ENCODE measurements around the gene TRPV3.
"Not testable (repeated sequence)": the region's sequence is repeated elsewhere in the genome, so short reads cannot be mapped to it uniquely, and the experiment has no call there.

The TRPV3 gene

DNA sequence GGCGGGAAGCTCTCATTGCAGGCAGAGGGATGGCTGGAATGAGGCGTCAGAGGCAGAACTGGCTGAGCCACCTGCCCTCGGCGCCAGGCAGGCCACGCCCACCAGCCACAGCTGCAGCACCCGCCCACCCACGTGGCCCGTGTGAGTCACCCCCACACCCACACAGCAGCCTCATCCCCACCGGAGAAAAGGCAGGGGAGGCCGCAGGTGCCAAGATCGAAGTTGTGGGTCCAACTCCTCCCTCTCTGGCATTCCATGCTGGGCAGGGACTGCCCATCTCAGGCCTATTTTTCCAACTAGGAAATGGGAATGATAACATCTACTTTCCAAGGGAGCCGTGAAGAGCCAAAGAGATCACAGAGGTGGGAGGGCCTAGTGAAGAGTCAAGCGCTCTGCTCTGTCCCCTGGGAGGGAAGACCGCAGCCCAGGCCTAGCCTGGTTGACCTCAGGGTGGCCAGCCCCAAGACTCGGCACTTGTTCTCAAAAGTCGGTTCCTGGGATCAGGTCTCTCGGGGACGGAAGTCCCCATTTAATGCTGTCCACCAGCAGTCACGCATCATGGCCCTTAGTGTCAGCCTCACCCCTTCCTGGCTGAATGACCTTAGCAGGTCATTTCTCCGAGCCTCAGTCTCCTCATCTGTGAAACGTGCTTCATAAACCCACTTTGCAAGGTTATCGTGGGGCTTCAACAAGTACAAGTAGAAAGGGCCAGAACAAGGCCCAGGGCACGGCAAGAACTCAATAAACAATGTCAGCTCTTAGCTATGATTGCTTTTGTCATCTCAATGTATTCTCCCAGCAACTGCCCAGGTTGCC lies at the start of gene TRPV3:
TSS of gene TRPV3 (minus strand) at position 45 of the 816 bp plus-strand sequence. CDS start 2,962 bp downstream, outside the sequence.
- DNase-seq (ENCODE audit: low read depth) = peak; percentile 50

DNA sequence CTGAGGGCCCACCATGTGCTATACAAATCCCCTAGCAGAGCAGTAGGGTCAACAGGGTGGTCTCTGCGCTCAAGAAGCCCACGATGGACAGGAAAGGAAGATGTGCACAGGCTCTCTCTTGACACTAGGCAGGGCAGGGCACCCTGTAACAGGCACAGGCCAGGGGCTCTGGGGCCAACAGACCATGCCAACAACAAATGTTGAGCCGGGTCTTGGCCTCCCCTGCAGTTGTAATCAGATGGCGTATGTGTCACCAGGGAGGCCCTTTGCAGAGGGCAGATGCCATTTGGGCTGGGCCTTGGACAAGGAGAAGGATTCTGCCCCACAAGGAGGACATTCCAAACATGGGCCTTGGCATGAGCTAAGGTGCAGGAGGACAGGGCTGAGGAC lies 46.3 kb upstream of the TRPV3 start:
- no peak for DNase-seq (ENCODE audit: low read depth)

DNA sequence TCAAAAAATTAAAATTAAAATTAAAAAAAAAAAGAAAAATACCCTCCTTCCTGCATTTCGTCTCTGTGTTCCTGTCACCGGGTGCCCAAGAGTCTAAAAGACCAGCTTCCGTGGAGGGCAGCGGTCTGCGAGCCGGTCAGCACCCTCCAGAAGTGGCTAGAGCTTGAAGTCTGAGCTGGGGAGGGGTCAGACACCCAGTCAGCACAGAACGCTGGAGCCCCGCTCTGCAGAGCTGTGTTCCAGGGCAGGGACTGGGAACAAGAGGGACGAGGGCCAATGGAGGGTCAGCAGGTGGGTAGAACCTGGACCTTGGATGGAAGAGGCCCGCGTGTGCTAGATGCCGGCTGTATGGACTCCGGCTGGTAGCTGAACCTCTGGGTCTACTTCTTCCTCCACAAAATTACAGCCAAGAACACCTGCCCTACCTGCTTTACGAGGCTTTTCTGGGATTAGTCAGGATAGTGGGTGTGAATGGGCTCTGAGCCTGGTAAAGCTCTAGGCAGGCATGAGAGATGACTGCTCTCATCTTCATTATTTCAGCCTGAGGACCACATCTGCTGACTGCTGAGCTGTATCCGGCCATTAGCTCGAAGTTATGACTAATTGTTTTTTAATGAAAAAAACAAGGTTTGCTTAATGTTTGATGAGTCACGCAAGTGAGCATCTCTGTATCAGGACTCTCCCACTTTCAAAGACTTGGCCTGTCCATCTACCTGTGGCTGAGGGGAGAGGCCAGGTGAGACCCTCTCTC lies 45.7 kb upstream of the TRPV3 start:
- no peak for DNase-seq (ENCODE audit: low read depth)

DNA sequence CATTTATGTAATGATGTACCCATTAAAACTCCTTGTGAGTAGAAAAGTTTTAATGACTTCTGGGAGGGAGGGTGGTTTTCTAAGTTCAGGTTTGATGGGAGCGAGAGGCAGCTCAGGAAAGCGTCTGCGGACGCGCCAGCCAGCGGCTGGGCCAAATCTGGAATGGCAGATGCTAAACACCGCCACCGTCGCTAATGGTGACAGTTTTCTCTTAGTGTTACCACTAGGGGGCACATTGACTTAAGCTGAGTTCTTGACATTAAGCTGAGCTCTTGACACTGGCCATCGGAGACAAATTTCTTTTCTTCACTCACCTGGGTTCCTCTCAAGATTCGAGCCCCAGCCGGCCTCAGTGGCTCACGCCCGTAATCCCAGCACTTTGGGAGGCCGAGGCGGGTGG lies 44.9 kb upstream of the TRPV3 start:
- DNase-seq (ENCODE audit: low read depth) = no peak

DNA sequence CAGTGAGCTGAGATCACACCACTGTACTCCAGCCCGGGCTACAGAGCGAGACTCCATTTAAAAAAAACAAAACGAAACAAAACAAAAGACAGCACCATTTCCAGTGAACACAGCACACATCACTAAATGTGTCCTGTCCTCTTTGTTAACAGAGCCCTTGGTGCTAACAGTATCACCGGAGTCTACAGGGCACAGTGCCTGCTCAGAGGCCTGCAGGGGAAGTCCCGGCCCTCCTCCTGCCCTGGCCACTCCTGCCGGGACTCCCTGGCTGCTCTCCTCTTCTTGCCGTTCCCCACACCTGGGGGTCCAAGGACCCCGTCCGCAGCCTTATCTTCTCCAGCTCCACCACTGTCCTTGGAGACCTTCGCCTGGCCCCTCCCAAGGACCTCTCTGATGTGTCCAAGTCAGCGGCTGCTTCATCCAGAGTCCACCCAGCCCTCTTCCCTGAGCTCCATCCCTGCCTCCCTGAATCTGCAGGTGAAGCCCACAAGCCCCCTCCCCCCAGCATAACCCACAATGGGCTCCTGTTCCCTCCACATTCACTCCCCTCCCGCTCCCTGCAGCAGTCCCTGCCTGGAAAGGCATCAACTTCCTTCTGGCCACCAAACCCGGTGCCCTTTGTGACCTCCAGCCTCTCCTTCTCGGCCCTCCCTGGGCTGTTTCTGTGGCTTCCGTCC lies 43.1 kb upstream of the TRPV3 start:
- no peak for DNase-seq (ENCODE audit: low read depth)

DNA sequence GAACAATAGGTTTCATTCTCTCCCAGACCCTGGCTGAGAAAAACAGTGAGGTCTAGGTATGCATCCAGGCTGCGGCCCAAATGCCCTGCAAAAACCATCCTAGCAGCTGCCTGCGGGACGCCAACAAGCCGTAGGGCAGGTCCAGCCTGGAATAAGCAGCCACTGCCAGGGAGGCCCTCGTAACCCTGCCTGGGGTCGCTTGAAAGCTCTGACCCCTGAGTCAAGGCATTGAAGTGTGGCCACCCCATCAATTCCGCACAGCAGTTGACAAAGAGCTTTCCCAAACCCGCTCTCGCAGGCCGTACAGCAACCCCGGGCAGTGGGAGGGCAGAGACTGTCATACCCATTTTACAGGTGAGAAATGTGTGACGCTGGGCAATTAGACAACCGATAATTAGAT lies 40.5 kb upstream of the TRPV3 start:
- DNase-seq (ENCODE audit: low read depth) = no peak

DNA sequence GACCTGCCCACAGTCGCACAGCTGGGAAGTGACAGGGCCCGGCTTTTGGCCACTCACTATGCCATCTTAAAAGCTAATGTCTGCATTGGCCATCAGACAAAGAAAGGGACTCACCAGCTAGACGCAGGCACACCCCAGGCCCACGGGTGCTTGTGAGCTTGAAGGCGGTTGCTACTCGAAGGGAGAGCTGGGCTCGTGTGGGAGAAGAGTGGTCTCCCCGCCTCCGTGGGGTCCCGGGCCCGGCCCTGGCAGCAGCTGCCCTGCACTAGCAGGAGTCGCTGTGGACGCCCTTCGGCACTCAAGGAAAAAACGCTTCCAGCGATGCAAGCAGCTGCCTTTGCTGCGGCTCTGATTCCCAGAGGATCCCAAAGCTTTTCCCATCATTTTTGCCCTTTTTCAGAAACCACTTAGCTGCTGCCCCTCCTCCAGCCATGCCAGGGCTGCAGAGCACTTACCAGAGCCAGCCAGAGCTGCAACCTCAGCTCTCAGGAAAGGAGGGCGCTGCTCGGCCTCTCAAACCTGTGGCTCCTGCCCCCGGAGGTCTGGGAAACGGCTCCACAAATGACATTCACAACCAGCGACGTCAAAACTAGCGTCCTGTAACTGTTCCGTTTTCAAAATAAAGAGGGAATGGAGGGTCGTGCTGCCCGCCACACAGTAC lies 39.3 kb upstream of the TRPV3 start:
- DNase-seq (ENCODE audit: low read depth) = no peak

DNA sequence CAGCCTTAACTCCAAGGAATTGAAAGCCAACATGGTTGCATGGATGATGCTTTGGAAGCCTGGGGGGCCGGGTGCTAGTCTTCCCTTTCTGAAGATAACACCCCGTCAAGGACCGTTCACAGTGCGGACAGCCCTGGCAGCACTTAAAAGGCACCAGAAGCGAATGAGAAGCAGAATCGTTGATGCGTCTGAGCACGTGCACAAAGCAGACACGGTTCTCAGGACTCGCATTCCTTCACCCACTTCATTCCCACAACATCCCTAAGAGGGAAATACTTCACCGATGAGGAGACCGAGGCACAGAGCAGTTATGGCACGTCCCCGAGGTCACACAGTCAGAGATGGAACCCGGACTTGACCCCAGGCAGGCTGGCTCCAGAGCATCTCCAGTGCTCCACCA lies 37.4 kb upstream of the TRPV3 start:
- no peak for DNase-seq (ENCODE audit: low read depth)

DNA sequence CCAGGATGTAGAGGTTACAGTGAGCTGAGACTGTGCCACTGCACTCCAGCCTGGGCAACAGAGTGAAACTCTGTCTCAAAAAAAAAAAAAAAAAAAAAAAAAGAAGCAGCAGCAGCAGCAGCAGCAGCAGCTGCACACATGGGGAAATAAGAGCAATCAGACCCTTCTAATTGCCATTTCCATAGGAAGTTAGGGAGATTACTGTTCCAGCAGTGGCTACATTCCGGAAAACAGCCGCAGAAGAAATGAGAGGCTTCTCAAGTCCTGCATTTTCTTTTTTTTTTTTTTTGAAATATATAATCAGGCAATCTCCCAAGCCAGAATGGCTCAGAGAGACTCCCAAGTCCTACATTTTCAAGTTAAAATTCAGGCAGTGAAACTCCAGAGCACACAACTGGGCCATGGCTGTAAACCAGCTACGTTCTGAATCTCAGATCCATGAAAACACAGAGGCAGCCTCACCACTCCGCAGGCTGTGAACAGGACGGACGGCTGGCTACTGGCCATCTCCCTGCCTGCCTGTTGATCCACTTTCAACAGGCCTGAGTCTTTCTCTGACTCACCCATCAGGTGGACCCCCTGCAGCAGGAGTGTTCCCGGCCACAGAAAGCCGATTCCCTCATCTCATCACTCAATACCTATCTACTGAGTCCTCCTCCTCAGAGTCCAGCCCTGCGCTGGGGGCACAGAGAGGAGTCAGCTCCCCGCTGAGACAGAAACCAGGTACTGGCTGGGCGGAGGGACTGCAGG lies 36.6 kb upstream of the TRPV3 start:
- DNase-seq (ENCODE audit: low read depth) = no peak

DNA sequence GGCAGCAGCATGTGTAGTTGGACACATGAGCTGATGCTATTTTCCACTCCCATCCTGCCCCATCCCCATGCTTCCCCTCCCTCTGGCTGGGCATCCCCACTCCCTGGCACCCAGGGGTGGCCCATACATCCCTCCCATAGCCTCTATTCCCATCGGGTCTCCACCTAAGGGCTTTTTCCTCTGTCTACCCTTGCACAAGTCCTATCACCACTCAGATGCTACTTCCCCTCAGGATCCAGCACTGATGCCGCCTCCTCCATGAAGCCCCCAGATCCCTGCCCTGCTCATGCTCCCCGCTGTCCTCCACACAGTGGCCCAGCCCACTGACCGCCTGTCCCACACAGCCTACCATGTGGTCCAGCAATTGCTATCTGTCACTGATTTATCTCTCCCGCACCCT lies 35.8 kb upstream of the TRPV3 start:
- no peak for DNase-seq (ENCODE audit: low read depth)

DNA sequence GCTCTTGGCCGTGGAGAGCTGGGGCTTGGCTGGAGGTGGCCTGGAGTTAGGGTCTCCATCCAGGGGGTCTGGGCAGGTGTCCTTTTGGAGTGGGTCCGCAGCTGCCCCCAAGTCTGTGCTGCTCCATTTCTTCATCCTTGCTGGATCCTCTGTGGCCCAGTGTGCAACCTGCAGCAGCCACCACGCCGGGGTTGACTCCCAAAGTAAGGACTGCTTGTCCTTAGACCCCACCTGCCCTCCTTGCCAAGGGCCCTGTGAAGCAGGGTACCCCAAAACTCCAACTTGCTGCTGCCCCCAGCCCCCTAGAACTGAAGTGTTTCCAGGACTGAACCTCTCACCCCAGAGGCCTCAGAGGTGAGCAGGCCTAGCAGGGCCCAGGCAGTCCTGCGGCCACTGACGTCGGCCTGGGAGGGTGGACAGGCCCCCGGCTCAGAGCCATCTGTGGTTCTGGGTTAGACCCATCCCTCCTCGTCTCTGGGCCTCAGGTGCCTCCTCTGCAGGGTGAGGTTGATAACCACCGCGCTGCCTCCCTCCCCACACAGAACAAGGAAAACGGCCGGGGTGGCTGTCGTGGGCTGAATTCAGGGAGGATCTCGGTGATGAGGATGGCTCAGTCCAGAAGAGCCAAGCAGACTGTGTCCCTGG lies 34.7 kb upstream of the TRPV3 start:
- DNase-seq (ENCODE audit: low read depth) = no peak

DNA sequence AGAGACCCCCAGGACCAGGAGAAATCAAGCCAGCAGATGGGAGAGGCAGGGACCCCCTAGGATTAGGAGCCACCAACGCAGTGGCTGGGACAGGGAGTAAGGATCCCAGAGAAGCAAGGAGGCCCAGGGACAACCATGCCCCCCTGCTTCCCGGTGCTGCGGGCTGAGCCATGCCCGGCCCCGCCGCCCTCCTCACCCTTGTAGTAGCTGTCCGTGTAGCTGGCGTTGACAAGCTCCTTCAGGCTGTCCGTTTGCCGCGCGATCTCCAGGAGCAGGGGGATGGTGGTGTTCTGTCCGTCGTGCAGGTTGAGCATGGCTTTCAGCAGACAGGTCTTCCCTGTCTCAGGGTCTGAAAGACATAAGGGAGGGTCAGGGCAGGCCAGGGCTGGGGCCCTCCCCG lies 33.2 kb upstream of the TRPV3 start:
- no peak for DNase-seq (ENCODE audit: low read depth)

DNA sequence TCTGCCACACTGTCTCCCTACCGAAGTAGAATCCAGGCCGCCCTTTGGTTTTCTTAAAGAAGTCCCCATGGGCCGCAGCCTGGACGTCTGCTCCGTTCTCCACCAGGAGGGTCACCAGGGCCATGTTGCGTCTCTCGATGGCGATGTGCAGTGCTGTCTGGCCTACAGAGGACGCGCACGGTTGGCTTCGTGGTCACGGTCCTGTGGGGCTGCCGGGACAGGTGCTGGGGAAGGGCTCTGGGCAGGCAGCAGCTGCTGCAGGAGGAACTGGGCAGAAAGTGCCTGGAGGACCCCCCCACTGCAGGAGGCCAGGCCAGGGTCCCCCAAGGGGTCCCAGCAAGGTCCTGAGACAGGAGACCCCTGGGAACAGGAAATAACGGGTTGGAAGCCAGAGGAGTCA lies 32.6 kb upstream of the TRPV3 start:
- no peak for DNase-seq (ENCODE audit: low read depth)

DNA sequence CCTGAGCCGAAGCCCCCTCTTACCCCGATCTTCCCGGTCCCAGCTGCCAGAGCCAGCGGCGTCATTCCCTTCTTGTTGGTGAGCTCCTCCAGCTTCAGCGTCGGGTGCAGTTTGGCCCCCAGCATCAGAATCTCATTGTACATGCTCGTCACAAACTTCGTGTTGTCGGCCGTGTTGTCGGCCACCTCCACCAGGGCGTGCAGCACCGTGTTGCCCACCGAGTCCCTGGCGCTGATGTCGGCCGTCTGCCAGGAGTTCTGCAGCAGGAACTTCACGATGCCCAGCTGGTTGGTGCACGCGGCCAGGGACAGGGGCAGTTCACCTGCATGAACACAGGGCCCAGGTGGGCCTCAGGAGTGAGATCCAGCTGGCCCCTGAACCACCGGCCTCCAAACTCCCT lies 32.2 kb upstream of the TRPV3 start:
- DNase-seq (ENCODE audit: low read depth) = no peak

DNA sequence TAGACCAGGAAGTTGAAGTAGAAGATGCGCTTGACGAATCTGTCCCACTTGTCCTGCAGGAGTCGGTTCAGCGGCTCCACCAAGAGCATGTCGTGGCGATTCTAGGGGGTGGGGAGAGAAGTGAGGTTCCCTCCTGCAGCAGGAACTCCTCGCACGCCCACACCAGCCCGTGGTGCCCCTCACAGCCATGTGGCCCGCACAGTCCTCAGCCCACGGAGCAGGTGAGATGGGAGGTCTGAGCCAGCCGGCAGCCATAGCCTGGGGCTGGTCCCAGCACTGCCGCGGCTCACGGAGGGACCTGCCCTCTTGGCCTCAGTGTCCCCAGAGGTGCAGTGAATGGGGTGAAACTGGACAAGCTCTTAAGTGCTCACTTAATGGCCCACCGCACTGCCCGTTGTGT lies 28.2 kb upstream of the TRPV3 start:
- DNase-seq (ENCODE audit: low read depth) = no peak

DNA sequence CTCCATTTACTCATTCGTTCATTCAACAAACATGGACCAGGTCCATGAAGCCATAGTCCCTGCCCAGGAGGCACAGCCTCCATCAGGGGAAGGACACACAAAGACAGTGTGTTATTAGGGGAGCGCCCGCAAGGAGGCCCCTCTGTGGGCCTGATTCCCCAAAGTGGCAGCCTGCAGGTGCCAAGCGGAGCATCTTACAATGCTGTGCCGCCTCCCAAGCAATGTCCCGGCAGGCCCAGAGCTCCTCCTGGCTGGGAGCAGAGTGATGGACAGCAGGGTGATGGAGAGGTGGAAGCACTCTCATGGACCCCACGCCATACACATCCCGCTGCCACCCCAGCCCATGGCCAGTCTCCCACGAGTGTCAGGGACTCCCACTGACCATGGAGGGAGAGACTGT lies 25.8 kb upstream of the TRPV3 start:
- DNase-seq (ENCODE audit: low read depth) = no peak

DNA sequence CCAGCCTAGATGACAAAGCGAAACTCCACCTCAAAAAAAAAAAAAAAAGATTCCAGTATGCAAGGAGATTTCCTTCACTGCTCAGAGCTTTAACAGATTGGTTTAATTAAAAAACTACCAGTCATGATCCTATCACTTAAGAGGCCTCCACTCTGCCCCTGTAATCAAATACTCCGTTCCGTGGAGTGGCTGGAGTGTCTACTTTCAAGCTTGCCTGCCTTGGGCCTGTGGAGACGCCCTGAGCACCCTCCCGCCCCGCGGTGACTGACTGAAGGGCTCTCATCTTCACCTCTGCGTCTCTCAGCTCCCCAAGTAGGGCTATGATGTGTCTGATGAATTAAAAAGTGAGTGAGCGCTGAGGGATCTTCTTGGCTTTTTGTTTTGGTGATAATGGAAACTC lies 25.3 kb upstream of the TRPV3 start:
- no peak for DNase-seq (ENCODE audit: low read depth)

DNA sequence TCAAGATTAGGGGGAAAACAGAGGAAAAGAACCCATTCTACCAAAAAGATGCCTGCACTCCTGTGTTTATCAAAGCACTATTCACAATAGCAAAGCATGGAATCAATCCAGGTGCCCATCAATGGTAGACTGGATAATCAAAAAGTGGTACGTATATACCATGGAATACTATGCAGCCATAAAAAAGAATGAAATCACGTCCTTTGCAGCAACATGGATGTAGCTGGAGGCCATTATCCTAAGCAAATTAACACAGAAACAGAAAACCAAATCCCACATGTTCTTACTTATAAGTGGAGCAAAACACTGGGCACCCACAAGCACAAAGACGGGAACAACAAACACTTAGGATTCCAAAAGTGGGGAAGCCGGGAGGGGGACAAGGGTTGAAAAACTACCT lies 21.1 kb upstream of the TRPV3 start:
- DNase-seq (ENCODE audit: low read depth) = not testable (repeated sequence)

DNA sequence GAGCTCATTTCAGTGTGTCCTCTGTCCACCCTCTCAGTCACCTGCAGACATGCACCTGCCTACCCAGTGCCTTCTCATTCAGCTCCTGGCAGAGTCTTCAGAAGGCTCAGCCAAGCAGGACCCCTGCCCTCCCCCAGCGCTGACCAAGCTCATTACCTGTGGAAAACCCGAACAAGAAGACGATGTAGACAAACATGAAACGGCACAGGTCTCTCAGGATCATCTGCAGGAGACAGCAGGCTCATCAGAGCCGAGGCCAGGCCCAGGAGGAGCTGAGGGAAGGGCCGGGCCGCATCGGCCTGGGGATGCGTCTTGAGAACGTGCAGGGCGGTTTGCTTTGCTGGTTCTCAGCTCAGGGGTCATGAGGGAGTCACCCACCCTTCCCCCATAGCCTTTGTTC lies 19.4 kb upstream of the TRPV3 start:
- DNase-seq (ENCODE audit: low read depth) = no peak

DNA sequence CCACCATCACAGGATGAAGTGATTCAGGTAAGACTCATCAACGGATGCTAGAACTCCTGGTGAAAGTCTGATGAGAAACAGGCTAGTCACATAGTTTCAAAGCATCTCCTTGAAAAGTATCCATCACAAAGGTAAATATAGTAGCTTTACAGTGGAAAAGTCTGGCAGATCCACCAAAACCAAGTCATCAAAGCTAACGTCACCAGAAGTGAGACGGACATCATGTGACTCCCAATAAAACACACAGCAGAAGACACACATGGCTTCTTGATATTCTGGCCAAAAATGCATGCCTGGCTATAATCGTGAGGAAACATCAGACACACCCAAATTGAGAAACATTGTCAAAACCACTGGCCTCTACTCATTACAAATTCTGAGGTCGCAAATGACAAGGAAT lies 17.9 kb upstream of the TRPV3 start:
- DNase-seq (ENCODE audit: low read depth) = no peak

DNA sequence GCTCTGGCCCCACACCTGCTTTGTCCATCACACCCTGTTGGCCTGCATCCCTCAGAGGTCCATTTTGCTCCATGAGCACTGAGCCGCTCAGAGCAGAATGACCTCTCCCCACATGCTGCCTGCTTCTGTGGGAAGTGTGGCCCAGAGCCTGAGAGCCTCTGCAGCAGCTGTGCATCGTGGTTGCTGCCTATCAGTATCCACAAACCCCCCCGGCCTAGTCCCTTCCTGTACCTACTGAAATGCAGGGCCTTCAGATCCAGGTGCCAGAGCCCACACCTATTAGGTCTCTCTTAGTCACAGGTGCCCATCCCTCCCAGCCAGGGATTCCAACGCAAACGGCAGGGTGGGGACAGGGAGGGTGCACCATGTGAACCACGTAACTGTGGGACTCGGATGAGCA lies 16.6 kb upstream of the TRPV3 start:
- no peak for DNase-seq (ENCODE audit: low read depth)

Measured in stimulated activated CD8-positive, alpha-beta memory T cell treated with anti-CD3 and anti-CD28 coated beads, Interleukin-4, amount 100 ng/mL, for 24 hours (primary cell).